HG02943 (cell line): ENCODE results near the gene AKT1.
"Not testable (repeated sequence)": the region's sequence is repeated elsewhere in the genome, so short reads cannot be mapped to it uniquely, and the experiment has no call there.

Experiments
- ATAC-seq: cut with Tn5 transposase; IDR thresholded peaks from one replicate; pipeline ENCODE4 v1.9.1; 2021; ENCODE audit warnings: mild to moderate bottlenecking, low read depth, moderate library complexity; ENCODE audit not compliant: unreplicated experiment

Gene AKT1

GRCh38 chr14:104794993-104795780 lies at the start of gene AKT1:
AKT1 (minus strand) TSS chr14:104795748; CDS start chr14:104792643, 3,105 bp downstream.
- no peak for ATAC-seq

DNA sequence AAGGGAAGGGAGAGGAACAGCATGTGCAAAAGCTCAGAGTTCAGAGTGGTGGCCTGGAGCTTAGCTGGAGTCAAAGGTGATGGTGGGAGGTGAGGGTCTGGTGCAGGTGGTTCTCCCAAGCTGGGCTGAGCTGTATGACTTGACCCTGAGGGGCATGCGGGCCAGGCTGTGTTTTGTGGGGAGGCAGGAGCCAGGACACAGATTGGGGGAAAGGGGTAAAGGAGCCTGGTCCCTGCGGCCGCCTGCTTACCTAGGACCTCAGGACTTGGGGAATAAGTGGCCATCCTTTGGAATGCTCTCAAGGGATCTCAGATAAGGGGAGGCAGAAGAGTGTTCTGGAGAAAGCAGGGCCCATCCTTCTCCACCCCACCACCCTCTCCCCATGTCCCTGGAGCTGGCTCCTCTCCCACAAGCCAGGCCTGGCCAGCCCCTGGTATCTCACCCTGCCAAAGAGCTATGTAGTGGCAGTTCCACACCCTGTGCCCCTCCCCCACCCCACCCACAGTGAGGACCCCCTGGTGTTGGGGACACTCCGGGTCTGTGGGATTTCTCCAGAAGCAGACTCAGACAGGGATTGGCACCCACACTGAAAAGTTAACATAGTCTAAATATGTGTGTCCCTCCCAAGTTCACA lies 49.6 kb upstream of the AKT1 start:
- no peak for ATAC-seq

DNA sequence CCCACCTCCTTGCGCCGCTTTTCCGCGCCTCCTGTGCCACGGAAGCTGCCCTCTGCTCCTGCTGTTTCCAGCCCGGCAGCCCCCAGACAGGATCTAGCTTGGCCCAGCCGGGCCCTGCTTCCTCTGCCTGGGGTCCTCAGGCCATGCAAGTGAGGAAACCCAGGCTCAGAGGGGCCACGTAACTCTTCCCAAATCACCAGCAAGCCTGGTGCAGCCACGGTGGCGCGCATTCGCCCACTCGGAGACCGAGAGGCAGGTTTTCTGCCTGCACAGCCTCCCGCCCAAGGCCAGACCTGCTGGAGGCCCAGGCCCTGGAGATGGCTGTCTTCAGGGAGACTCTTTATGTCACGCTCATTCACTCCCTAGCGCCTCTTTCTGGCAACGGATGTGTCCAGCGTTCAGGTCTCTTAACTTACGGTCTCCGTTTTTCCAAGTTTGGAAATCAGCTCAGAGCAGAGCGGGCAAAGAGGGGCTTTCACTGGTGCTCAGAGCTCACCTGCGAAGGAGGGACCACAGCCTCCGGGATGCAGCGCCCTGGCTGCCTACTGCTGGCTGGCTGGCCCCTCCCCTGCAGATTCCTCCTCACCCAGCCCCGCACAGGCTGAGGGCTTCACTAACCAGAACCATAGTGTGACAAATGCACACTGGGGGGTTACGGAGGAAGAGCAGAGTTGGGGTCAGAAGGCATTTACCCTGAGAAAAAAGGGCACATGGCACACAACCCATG lies 48.9 kb upstream of the AKT1 start:
- no peak for ATAC-seq

DNA sequence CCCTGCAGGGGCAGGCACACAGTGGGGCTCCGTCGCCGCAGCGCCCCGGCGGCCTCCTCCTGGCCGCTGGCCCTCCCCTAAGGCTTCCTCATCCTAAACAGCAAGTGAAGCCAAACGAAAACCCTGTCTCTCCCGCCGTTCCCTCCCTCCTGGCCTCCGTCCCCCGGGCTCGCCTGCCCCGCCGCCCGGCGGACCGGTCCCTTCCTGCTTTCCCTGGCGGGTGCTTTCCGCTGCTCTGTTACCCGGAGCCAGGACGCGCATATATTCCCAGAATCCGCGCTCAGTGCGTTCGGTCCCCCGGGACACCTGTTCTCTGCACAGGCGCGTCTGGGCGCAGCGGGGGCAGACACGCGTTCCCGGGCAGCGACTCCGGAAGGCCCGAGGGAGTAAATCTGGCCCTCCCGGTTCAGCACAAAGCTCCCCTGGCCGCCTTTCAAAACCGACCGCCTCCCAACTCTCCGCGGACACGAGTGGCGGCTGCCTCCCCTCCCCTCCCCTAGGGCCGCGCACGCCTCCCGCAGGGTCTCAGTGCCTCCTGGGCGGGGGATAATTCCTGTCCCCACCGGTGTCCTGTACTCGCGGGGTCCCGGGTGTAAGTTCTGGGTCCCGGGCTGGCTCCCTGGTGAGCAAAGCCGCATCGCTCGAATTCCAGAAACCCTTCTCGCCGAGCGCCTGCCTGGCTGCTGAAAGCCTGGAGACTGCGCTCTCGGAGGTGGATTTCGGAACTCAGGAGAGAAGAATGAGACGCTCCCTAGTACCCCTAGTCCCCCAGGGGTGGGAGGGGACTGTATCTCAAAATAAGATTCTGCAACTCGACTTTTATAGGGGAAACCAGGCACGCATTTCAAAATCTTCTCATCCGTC lies 48.1 kb upstream of the AKT1 start:
- ATAC-seq = no peak

DNA sequence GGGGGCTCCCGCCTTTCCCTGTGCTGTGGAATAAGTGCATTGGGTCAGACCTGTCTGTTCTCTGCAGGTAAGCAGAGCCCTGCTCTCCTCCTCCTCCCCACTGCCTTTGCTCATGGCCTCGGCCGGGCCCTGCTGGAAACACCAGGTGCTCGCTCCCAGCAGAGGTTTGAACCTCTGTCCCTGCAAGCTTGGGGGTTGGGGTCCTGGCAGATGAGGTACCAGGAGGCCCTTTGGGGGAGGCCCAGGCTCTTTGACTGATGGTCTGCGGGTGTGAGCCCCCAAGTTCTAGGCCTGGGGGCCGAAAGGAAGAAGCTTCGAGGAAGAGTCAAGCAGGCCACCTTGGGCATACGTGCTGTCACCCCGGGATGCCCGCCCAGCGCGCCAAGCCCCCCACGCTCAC lies 47.5 kb upstream of the AKT1 start:
- no peak for ATAC-seq

- ATAC-seq = no peak
Observed at GRCh38 chr14:104841730-104842129, 46.2 kb upstream of the AKT1 start.

DNA sequence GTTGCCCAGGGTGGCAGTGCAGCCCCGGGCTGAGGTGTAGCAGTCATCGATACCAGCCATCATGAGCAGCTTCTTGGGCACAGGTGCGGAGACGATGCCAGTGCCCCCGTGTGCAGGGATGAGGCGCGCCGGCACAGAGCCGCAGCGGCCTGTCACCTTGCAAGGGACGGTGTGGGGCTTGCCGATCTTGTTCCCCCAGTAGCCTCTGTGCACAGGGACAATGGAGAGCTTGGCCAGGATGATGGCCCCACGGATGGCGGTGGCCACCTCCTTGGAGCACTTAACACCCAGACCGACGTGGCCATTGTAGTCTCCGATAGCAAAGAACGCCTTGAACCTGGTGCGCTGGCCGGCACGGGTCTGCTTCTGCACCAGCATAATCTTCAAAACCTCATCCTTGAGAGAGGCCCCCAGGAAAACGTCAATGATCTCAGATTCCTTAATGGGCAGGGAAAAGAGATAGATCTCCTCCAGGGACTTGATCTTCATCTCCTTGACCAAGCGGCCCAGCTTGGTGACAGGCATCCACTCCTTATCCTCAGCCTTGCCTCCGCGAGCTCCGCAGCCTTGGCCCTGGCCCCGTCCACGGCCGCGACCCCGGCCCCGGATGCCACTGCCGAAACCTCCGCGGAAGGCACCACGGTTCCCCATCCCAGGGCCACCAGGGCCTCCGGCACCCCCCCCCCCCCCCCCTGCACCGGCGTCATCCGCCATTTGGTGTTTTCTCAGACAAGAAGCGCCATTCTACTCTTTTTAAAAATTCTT lies 40.8 kb upstream of the AKT1 start:
- not testable (repeated sequence) for ATAC-seq

GRCh38 chr14:104830781-104831180 lies 35.2 kb upstream of the AKT1 start:
- no peak for ATAC-seq

GRCh38 chr14:104827177-104828055 lies 31.9 kb upstream of the AKT1 start:
- ATAC-seq = no peak

GRCh38 chr14:104826861-104827176 lies 31.3 kb upstream of the AKT1 start:
- ATAC-seq = no peak

- ATAC-seq = no peak
Observed at GRCh38 chr14:104826189-104826860, 30.8 kb upstream of the AKT1 start.

GRCh38 chr14:104824353-104824997 lies 28.9 kb upstream of the AKT1 start:
- ATAC-seq = no peak

GRCh38 chr14:104822821-104823615 lies 27.5 kb upstream of the AKT1 start:
- no peak for ATAC-seq

DNA sequence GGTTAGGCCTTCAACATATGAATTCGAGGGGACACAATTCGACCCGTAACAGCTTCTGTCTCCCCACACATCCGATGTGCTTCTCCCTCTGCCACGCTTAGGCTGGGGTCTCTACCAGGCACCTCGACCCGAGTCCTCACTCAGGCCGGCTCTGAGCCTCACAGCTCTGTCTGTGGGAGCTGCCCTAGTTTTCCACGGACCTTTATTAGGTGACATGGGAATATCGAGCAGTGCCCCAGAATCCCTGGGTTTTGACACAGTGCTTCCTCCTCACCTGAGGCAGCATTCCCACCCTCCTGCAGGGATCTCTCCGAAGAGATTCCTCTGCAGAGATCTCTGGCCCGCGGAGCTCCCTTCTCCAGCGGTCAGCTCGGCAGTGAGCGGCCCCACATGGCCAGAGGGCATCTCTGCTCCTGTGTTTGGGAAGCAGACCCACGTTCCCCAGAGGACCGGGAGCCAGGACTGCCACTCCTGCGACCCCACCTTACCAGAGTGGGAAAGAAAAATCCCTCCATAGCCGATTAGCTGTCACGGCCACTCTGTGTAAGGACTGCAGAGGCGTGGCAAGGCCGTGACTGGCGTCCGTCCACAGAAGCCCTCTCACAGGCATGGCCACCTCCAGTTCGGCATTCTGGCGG lies 26.5 kb upstream of the AKT1 start:
- no peak for ATAC-seq

DNA sequence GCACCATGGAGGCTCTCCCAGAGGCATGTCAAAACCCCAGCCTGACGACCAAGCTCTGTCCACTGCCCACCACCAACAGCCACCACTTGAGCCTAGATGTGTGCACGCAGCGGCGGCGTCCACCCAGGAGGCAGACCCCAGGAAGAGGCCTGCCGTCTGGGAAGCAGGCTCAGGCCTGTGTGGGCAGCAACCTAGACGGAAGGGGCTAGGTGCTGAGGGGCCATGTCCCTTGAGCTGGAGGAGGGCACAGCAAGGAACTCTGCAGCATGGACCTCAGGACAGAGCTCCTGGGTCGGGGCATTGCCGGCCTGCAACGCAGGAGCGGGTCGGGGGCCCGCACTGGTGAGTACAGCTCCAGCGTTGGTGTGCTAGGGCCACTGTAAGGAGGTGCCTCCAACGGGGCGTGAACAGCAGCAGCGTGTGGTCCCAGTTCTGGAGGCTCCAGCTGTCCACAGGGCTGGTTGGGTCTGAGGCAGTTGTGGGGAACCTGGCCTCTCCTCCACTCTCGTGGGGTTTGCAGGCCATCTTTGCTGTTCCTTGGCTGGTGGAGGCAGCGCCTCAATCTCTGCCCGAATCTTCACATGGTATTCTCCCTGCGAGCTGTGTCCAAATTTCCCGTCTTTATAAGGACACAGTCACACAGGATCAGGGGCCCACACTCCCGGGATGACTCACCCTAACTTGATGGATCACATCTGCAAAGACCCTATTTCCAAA lies 25.8 kb upstream of the AKT1 start:
- ATAC-seq = no peak

DNA sequence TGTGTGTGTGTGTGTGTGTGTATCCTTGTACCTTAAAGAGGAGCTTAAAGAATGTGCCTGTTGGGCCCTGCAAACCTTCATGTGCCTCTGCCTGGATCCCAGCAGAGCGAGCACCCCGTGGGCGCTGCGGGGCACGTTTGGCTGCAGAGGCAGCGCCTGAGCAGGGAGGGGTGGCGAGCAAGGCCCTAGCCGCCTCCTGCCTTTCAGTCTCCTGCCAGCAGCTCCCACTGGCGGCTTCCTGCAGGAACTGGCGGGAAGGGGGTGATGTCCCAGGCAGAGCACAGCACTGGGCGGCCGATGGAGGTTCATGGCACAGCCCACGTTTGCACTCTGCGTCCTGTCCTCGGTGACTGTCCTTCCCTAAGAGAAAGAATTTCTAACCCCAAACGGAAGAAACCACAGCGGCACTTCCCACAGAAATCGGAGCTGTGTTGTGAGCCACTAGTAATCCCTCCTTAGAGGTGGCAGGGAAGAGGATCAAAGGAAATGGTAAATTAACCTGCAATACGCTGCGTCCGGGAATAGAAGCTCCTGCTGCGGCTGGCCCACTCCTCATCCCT lies 25.2 kb upstream of the AKT1 start:
- no peak for ATAC-seq
